ENCODE results near the gene ZNF546.

DNA sequence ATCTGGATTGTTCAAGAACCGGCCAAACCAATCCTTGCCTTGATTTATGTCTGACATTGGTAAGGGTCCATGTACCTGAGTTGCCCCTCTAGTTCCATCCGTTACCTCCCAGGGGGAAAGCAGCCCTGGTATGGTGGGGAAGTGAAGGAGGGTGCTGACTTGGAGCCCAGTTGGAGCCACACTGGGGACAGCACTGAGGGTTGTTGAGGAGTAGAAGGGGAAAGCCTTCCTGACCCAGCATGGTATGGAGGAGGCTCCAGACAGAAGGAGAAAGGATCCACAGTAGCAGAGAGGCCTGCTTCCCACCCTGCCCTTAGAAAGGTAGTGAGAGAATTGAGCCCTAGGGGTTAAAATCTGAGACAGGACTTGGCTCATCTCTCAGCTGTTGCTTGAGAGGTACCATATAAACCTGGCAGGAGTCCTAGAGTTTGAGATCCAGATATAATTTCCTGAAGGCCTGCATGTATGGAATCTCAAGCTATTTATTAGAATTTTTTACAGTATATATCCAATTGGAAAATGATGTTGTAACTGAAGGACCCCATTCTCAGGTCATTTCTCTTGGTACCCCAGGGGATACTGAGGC lies 45.7 kb upstream of the ZNF546 start:
- TF ChIP-seq, protein P1, sequence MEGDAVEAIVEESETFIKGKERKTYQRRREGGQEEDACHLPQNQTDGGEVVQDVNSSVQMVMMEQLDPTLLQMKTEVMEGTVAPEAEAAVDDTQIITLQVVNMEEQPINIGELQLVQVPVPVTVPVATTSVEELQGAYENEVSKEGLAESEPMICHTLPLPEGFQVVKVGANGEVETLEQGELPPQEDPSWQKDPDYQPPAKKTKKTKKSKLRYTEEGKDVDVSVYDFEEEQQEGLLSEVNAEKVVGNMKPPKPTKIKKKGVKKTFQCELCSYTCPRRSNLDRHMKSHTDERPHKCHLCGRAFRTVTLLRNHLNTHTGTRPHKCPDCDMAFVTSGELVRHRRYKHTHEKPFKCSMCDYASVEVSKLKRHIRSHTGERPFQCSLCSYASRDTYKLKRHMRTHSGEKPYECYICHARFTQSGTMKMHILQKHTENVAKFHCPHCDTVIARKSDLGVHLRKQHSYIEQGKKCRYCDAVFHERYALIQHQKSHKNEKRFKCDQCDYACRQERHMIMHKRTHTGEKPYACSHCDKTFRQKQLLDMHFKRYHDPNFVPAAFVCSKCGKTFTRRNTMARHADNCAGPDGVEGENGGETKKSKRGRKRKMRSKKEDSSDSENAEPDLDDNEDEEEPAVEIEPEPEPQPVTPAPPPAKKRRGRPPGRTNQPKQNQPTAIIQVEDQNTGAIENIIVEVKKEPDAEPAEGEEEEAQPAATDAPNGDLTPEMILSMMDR (IDR thresholded peaks at IDR 0.05) = no peak
- TF ChIP-seq EZH2 (IDR thresholded peaks at IDR 0.05; ENCODE audit: borderline replicate concordance, insufficient read depth, low read depth, low read length, poor library complexity, severe bottlenecking) = no peak
